Mesodermal cell (in vitro differentiated cells): ENCODE data around the gene PRRC2C.

Source experiments
- H3K27ac ChIP-seq: 2 replicates; pipeline ENCODE4 v1.7.0; 2013; ENCODE audit warnings: mild to moderate bottlenecking, low read depth, low read length, moderate library complexity; ENCODE audit not compliant: severe bottlenecking
- H3K36me3 ChIP-seq: 2 replicates; pipeline ENCODE4 v1.7.1; 2013; ENCODE audit warnings: mild to moderate bottlenecking, low read length, moderate library complexity; ENCODE audit not compliant: control insufficient read depth, insufficient read depth
- H3K4me1 ChIP-seq: one replicate; pipeline ENCODE4 v1.7.1; 2013; ENCODE audit warnings: mild to moderate bottlenecking, low read length; ENCODE audit not compliant: insufficient read depth, control insufficient read depth, poor library complexity, severe bottlenecking
- H3K4me3 ChIP-seq: 2 replicates; pipeline ENCODE4 v1.7.0; 2013; ENCODE audit warnings: low read length, control low read depth, mild to moderate bottlenecking; ENCODE audit not compliant: insufficient read depth, poor library complexity, severe bottlenecking; ENCODE audit errors: extremely low read depth
- H3K9me3 ChIP-seq: 2 replicates; pipeline ENCODE4 v1.7.1; 2013; ENCODE audit warnings: mild to moderate bottlenecking, low read length, moderate library complexity; ENCODE audit not compliant: control insufficient read depth
- WGBS, 2 experiments: methylation state at CpG; one replicate each; pipeline ENCODE4 v1.1.5; 2013; ENCODE audit warnings: missing lambda C conversion rate in 2 of 2; ENCODE audit not compliant: insufficient coverage in 2 of 2; 5-methylcytosine and 5-hydroxymethylcytosine counted together

Gene PRRC2C

GRCh38 chr1:171472183-171472647 is 13.1 kb upstream of the PRRC2C start:
- Histone ChIP-seq H3K4me1 (no peaks in the 10 kb centered on the region), H3K9me3 (no peaks in the 10 kb centered on the region), H3K36me3 (no peaks in the 10 kb centered on the region), H3K4me3 (no peak overlapping the region), H3K27ac (no peak overlapping the region)
- 88 to 94% methylated on average over 7 of the region's 7 CpGs for WGBS, 2 experiments

GRCh38 chr1:171476829-171477228 is 8.5 kb upstream of the PRRC2C start:
- no peak overlapping the region for H3K4me3 ChIP-seq
- H3K9me3 ChIP-seq = no peaks in the 10 kb centered on the region
- H3K27ac ChIP-seq = no peak overlapping the region
- H3K36me3 ChIP-seq = no peaks in the 10 kb centered on the region
- no peaks in the 10 kb centered on the region for H3K4me1 ChIP-seq
- WGBS, 2 experiments = 90 to 100% methylated on average over 1 of the region's 1 CpG

GRCh38 chr1:171477804-171478203 is 7.5 kb upstream of the PRRC2C start:
- Histone ChIP-seq H3K4me3 (no peak overlapping the region), H3K4me1 (no peaks in the 10 kb centered on the region), H3K9me3 (no peaks in the 10 kb centered on the region), H3K27ac (no peak overlapping the region), H3K36me3 (no peaks in the 10 kb centered on the region)
- WGBS, 2 experiments = 83 to 100% methylated on average over 1 of the region's 1 CpG

GRCh38 chr1:171480035-171480434 is 5.3 kb upstream of the PRRC2C start:
- no peak overlapping the region for H3K4me3 ChIP-seq
- 57 to 71% methylated on average over 1 to 2 of the region's 2 CpGs for WGBS, 2 experiments
- no peak overlapping the region for H3K27ac ChIP-seq
- H3K4me1 ChIP-seq = no peaks in the 10 kb centered on the region
- no peaks in the 10 kb centered on the region for H3K36me3 ChIP-seq
- no peaks in the 10 kb centered on the region for H3K9me3 ChIP-seq

- peak overlapping the region; percentile 97 for H3K4me3 ChIP-seq
- peak overlapping the region; percentile 99 for H3K27ac ChIP-seq
- WGBS, 2 experiments = 4 to 28% methylated on average over 2 to 3 of the region's 6 CpGs
These were observed 463 bp upstream of the PRRC2C start for GRCh38 chr1:171484760-171485374.

GRCh38 chr1:171486048-171486519 is 754 bp downstream of the PRRC2C start:
- Histone ChIP-seq H3K4me3 (peak overlapping the region; percentile 97), H3K4me1 (no peaks in the 10 kb centered on the region), H3K9me3 (no peaks in the 10 kb centered on the region), H3K27ac (peak overlapping the region; percentile 99), H3K36me3 (peaks cover 20% of the 10 kb centered on the region)
- 0% methylated on average over 2 to 9 of the region's 17 CpGs for WGBS, 2 experiments

More at GRCh38 chr1:171484760-171485374, 463 bp upstream of the PRRC2C start:
- no peaks in the 10 kb centered on the region for H3K4me1 ChIP-seq
- H3K9me3 ChIP-seq = no peaks in the 10 kb centered on the region
- H3K36me3 ChIP-seq = peaks cover 9% of the 10 kb centered on the region

- H3K4me3 ChIP-seq = peak overlapping the region; percentile 97
- no peaks in the 10 kb centered on the region for H3K4me1 ChIP-seq
- no peak overlapping the region for H3K27ac ChIP-seq
- H3K36me3 ChIP-seq = peaks cover 25% of the 10 kb centered on the region
- H3K9me3 ChIP-seq = no peaks in the 10 kb centered on the region
These were observed 1.7 kb downstream of the PRRC2C start for GRCh38 chr1:171487038-171487437.

GRCh38 chr1:171488190-171488929 is 3.0 kb downstream of the PRRC2C start:
- Histone ChIP-seq H3K36me3 (peaks cover 30% of the 10 kb centered on the region), H3K27ac (no peak overlapping the region), H3K4me1 (no peaks in the 10 kb centered on the region), H3K4me3 (no peak overlapping the region), H3K9me3 (no peaks in the 10 kb centered on the region)
- WGBS, 2 experiments = 100% methylated on average over 1 of the region's 6 CpGs

- WGBS, 2 experiments = 40 to 60% methylated on average over 1 of the region's 3 CpGs
These were observed 8.7 kb downstream of the PRRC2C start for GRCh38 chr1:171494076-171494475.

GRCh38 chr1:171495444-171495843 is 10.1 kb downstream of the PRRC2C start:
- no peaks in the 10 kb centered on the region for H3K9me3 ChIP-seq
- no peak overlapping the region for H3K4me3 ChIP-seq
- peaks cover 42% of the 10 kb centered on the region for H3K36me3 ChIP-seq
- H3K4me1 ChIP-seq = no peaks in the 10 kb centered on the region
- no peak overlapping the region for H3K27ac ChIP-seq

More at GRCh38 chr1:171494076-171494475, 8.7 kb downstream of the PRRC2C start:
- no peak overlapping the region for H3K27ac ChIP-seq
- no peaks in the 10 kb centered on the region for H3K4me1 ChIP-seq
- peaks cover 45% of the 10 kb centered on the region for H3K36me3 ChIP-seq
- H3K4me3 ChIP-seq = no peak overlapping the region
- no peaks in the 10 kb centered on the region for H3K9me3 ChIP-seq

- Histone ChIP-seq H3K9me3 (no peaks in the 10 kb centered on the region), H3K4me1 (no peaks in the 10 kb centered on the region), H3K27ac (no peak overlapping the region), H3K36me3 (peaks cover 48% of the 10 kb centered on the region), H3K4me3 (no peak overlapping the region)
- WGBS, 2 experiments = 94 to 100% methylated on average over 2 of the region's 3 CpGs
These were observed 15.0 kb downstream of the PRRC2C start for GRCh38 chr1:171500304-171500703.
